Kidney (tissue), 14 donors: ENCODE data around the gene FBXW2. TPM values are rescaled to one million over a fixed set of nuclear protein-coding genes. Genes with fewer than 3 reads are reported as not detected.

ENCODE experiments used
- DNase-seq, 5 donors: peaks; one replicate each; pipeline ENCODE4 v3.0.0-alpha.2; 2013 to 2020
- FAIRE-seq: peaks from 2 replicates; lab custom pipeline; 2012; peaks lifted over from hg19 to GRCh38; lab: Jason Lieb, UNC
- H3K27ac ChIP-seq, 2 donors: one replicate each; pipeline ENCODE4 v1.7.0; 2013; ENCODE audit warnings: low read depth in 2 of 2, low read length in 2 of 2, inconsistent platforms in 1 of 2
- H3K27me3 ChIP-seq: one replicate; pipeline ENCODE4 v1.7.1; 2013; ENCODE audit warnings: low read length, inconsistent platforms; ENCODE audit not compliant: control insufficient read depth, insufficient read depth
- H3K36me3 ChIP-seq, 3 donors: one replicate each; pipeline versions ENCODE4 v1.7.0 to v1.7.1; 2013; ENCODE audit warnings: low read length in 3 of 3, control low read depth in 1 of 3, inconsistent platforms in 1 of 3; ENCODE audit not compliant: insufficient read depth in 3 of 3, control insufficient read depth in 2 of 3
- H3K4me1 ChIP-seq, 3 donors: one replicate each; pipeline versions ENCODE4 v1.7.0 to v1.7.1; 2013; ENCODE audit warnings: low read length in 3 of 3, inconsistent platforms in 1 of 3, low read depth in 1 of 3; ENCODE audit not compliant: control insufficient read depth in 2 of 3, insufficient read depth in 2 of 3
- H3K4me3 ChIP-seq, 3 donors: one replicate each; pipeline versions ENCODE4 v1.7.0 to v1.8.1; 2013; ENCODE audit warnings: low read length in 3 of 3, control low read depth in 1 of 3, inconsistent platforms in 1 of 3
- H3K9ac ChIP-seq, 3 donors: one replicate each; pipeline versions ENCODE4 v1.7.0 to v1.7.1; 2013; ENCODE audit warnings: low read length in 3 of 3, control low read depth in 1 of 3, inconsistent platforms in 1 of 3
- H3K9me3 ChIP-seq, 3 donors: one replicate each; pipeline versions ENCODE4 v1.7.0 to v1.7.1; 2013; ENCODE audit warnings: low read length in 3 of 3, control low read depth in 1 of 3, inconsistent platforms in 1 of 3; ENCODE audit not compliant: control insufficient read depth in 2 of 3, insufficient read depth in 1 of 3
- CTCF ChIP-seq: IDR thresholded peaks from 3 replicates; pipeline ENCODE4 v1.5.1; 2012; ENCODE audit warnings: mild to moderate bottlenecking, moderate library complexity, borderline replicate concordance; ENCODE audit not compliant: insufficient read depth; ENCODE audit errors: extremely low read depth
- intact Hi-C: fragments of 100-400 bp; cut with DNase I; formaldehyde crosslinking; loops from one replicate; pipeline ENCODE4 v1.11.1; 2022
- polyA plus RNA-seq: library from polyadenylated mRNA; stranded (reverse); fragments of 350-450 nt; fragmentation: Illumina TruSeq; extraction: RNeasy Lipid Tissue Mini Kit (QIAGEN cat#74804); gene quantifications from one replicate; pipeline ENCODE4 v1.2.3, GENCODE V29; 2014; ENCODE audit warnings: low read depth, low replicate concordance; ENCODE audit not compliant: insufficient read depth
- total RNA-seq: library from RNA; stranded (reverse); fragmentation: NEBNext Ultra II Directional; extraction: Animal tissue kit (Norgen Biotek cat#: 25700); gene quantifications from one replicate; pipeline ENCODE4 v1.2.1, GENCODE V29; 2021
- donor health status: control.
- donor health status: control.
- donor health status: control.
- donor health status: control.
- donor health status: control.
- donor health status: DM: yes; HTN: yes; CAD: no.
- donor health status: Normal renal cell carcinoma (clear cell type).

The FBXW2 gene
- total and polyA plus RNA-seq, 2 donors from 2014 or later: 13.8 to 67.8 TPM

- H3K36me3 ChIP-seq: peaks cover 4 to 27% (median 14%) of the 10 kb centered on the region in 3 donors
- FAIRE-seq: peak; percentile 8
Measured at GRCh38 chr9:120818595-120818994, 25.4 kb upstream of the FBXW2 start.

GRCh38 chr9:120815075-120815474 lies 21.9 kb upstream of the FBXW2 start:
- H3K9ac ChIP-seq: no peak overlapping the region
- DNase-seq: no peak
- no peak for FAIRE-seq
- no peak overlapping the region for H3K4me3 ChIP-seq
- H3K36me3 ChIP-seq: peaks cover 1 to 17% (median 7%) of the 10 kb centered on the region in 3 donors
- no peaks in the 10 kb centered on the region for H3K9me3 ChIP-seq
- TF ChIP-seq CTCF: no peak
- no peaks in the 10 kb centered on the region for H3K4me1 ChIP-seq
- intact Hi-C loops: no loop called here
- H3K27me3 ChIP-seq: no peaks in the 10 kb centered on the region
- H3K27ac ChIP-seq: no peak overlapping the region

More at GRCh38 chr9:120818595-120818994, 25.4 kb upstream of the FBXW2 start:
- no peaks in the 10 kb centered on the region for H3K27me3 ChIP-seq
- no peak overlapping the region for H3K27ac ChIP-seq
- no peak overlapping the region for H3K4me3 ChIP-seq
- no peak for TF ChIP-seq CTCF
- H3K9me3 ChIP-seq: no peaks in the 10 kb centered on the region
- H3K9ac ChIP-seq: no peak overlapping the region
- intact Hi-C loops: no loop called here
- no peak for DNase-seq
- H3K4me1 ChIP-seq: no peaks in the 10 kb centered on the region

DNA sequence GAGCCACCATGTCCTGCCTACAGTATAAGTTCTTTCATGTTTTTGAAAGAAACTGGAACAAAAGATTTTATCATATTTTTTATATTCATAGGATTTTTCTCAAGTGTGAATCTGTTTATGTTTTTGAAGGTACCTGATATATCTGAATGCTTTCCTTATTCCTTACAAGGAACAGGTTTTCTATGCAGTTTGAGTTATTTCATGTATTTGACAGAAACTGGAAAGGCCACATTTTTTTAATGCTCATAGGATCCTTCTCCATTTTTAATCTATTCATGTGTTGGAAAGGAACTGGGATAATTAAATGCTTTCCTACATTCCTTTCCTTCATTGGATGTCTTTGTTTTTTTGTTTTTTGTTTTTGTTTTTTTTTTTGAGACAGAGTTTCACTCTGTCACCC lies 15.7 kb upstream of the FBXW2 start:
- no peaks in the 10 kb centered on the region for H3K4me1 ChIP-seq
- no peaks in the 10 kb centered on the region for H3K27me3 ChIP-seq
- no peak overlapping the region for H3K27ac ChIP-seq
- no peak overlapping the region for H3K9ac ChIP-seq
- TF ChIP-seq CTCF: no peak
- DNase-seq (no peak), FAIRE-seq (no peak)
- peaks cover 0 to 14% (median 4%) of the 10 kb centered on the region in 3 donors for H3K9me3 ChIP-seq
- intact Hi-C loops: no loop called here
- H3K36me3 ChIP-seq: no peaks in the 10 kb centered on the region
- H3K4me3 ChIP-seq: no peak overlapping the region
